ENCODE measurements around the gene NEAT1.

The NEAT1 gene

DNA sequence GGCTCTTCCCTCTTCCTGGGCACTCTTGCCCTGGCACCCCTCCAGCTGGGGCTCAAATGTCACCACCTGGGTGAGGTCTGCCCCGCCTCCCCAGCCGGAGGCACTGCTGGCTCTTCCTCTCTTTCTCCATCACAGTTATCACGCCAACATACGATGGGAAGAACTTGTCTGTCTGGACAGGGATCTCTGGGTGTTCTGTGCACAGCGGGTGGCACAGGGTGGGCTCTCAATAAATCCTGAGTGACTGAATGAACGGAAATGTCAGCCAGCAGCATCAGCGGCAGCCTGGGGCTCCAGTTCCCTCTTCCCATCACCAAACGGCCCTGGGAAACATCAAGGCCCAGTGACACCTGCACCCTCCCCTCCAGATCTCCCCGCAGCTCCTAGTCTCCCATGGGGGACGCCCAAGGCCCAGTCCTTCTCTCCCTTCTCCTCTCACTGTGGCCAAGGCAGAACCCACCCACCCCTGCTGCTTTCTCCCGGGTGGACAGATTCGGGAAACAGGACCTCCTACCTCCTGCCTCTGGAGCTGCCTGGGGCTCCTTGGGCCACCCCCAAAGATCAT, 39.7 kb upstream of the NEAT1 start:
- H3K4me3 ChIP-seq (ENCODE audit: low read depth, low read length) = peak overlapping the region; percentile 86
- DNase-seq (ENCODE audit: low read depth) = no peak

DNA sequence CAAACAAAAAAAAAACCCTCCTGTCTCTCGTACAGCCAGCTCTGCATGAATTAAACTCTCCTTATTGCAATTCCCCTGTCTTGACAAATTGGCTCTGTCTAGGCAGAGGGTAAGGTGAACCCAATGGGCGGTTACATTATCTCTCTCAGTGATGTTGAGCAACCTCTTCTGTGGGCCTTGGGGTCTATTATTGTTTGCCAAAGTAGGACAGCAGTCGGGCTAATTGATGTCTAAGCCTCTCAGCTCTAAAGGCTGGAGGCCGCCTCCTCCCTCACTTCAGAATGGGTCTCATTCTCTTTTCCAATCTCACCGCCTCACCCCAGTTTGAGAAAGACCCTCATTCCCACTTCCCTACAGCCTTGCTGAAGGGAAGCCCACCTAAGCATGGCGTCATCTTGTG, 38.8 kb upstream of the NEAT1 start:
- no peak for DNase-seq (ENCODE audit: low read depth)
- TF ChIP-seq, protein P1, sequence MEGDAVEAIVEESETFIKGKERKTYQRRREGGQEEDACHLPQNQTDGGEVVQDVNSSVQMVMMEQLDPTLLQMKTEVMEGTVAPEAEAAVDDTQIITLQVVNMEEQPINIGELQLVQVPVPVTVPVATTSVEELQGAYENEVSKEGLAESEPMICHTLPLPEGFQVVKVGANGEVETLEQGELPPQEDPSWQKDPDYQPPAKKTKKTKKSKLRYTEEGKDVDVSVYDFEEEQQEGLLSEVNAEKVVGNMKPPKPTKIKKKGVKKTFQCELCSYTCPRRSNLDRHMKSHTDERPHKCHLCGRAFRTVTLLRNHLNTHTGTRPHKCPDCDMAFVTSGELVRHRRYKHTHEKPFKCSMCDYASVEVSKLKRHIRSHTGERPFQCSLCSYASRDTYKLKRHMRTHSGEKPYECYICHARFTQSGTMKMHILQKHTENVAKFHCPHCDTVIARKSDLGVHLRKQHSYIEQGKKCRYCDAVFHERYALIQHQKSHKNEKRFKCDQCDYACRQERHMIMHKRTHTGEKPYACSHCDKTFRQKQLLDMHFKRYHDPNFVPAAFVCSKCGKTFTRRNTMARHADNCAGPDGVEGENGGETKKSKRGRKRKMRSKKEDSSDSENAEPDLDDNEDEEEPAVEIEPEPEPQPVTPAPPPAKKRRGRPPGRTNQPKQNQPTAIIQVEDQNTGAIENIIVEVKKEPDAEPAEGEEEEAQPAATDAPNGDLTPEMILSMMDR (IDR thresholded peaks at IDR 0.05; ENCODE audit: insufficient read depth, low read depth, low read length, missing control alignments) = no peak
- H3K4me3 ChIP-seq (ENCODE audit: low read depth, low read length) = no peak overlapping the region

More for the DNA sequence above, 39.7 kb upstream of the NEAT1 start:
- TF ChIP-seq, protein P1 (IDR thresholded peaks at IDR 0.05; ENCODE audit: insufficient read depth, low read depth, low read length, missing control alignments) = no peak

DNA sequence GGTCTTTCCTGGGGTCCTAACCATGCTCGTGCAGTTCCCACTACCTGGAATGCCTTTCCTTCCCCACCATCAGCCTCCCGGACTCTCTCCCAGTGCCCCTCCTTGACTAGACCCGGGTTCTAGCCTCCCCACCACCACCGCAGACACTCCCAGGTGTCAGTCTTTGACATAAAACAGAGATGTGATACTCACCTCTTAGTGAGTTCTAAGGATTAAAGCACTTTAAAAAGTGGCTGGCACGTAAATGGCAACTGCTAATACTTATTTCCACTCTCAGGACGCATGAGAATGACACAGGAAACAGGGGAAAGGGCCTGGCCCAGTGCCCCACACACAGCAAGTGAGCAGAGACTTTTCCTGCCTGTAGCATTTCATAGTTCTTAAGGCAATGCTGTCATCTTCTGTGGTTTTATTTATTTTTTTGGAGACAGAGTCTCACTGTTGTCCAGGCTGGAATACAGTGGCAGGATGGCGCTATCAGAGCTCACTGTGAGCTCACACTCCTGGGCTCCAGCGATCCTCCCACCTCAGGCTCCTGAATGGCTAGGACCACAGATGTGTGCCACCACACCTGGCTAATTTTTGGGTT, 38.2 kb upstream of the NEAT1 start:
- TF ChIP-seq, protein P1 (IDR thresholded peaks at IDR 0.05; ENCODE audit: insufficient read depth, low read depth, low read length, missing control alignments) = no peak
- no peak overlapping the region for H3K4me3 ChIP-seq (ENCODE audit: low read depth, low read length)
- DNase-seq (ENCODE audit: low read depth) = no peak

DNA sequence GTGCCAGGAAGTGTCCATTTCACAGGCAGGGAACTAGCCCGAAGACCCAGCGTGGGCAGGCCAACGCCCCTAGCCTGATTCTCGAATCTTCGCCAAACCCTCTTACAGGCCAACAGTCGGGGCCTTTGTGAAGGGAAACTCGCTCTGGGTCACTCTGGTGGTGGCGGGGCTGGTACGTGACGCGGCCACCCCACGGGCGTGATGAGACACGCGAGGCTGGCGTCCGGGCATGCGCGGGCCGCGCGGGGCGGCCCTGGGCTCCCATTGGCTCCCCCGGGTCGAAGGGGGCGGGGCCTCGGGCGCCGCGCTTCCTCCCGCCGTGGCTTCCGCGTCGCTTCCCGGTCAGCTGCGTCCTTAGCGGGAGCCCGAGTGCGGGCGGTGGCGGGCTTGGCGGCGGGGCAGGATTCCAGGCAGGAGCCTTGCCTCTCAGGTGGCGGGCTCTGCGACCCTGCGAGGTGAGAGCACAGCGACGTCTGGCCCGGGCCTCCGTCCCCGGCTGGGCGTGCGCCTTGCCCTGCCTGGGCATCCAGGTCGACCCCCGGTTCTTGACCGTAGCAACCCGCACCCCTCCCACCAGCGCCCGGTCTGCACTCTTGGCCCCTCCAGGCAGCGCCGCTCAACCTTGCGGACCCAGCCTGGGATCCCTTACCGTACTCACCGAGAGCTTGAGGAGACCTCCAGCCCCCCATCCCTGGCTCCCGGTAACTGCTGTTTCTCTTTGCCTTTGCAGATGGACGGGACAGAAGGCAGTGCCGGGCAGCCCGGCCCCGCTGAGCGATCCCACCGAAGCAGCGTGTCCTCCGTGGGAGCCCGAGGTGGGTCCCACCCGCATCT, 36.1 kb upstream of the NEAT1 start, which contains the start of gene FRMD8:
Gene FRMD8, plus strand, starts transcription at position 331 of the 834 bp plus-strand sequence. Its CDS starts 400 bp downstream, at position 731.
- TF ChIP-seq, protein P1 (IDR thresholded peaks at IDR 0.05; ENCODE audit: insufficient read depth, low read depth, low read length, missing control alignments) = no peak
- peak within 1 kb of the TSS; percentile 80 for H3K4me3 ChIP-seq (ENCODE audit: low read depth, low read length)
- peak; percentile 86 for DNase-seq (ENCODE audit: low read depth)

DNA sequence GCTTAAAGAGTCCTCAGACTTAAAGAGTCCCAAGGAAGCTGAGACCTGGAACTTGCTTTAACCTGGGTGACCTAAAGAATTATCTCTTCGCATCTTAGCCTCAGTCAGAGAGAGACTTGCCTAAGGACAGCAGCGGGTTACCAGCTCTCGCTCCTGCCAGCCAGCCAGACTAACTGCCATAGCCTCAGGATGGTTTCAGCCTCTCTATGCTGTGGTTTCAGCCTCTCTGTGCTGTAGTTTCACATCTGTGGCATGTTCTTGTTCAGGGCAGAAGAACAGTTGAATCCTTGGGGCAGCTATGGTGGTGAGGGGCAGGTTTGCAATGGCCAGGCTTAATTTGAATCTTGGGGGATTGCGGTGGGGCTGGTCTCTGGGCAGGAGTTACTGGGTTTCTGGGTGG, 33.9 kb upstream of the NEAT1 start:
- TF ChIP-seq, protein P1 (IDR thresholded peaks at IDR 0.05; ENCODE audit: insufficient read depth, low read depth, low read length, missing control alignments) = no peak
- DNase-seq (ENCODE audit: low read depth) = peak; percentile 34
- H3K4me3 ChIP-seq (ENCODE audit: low read depth, low read length) = no peak overlapping the region

DNA sequence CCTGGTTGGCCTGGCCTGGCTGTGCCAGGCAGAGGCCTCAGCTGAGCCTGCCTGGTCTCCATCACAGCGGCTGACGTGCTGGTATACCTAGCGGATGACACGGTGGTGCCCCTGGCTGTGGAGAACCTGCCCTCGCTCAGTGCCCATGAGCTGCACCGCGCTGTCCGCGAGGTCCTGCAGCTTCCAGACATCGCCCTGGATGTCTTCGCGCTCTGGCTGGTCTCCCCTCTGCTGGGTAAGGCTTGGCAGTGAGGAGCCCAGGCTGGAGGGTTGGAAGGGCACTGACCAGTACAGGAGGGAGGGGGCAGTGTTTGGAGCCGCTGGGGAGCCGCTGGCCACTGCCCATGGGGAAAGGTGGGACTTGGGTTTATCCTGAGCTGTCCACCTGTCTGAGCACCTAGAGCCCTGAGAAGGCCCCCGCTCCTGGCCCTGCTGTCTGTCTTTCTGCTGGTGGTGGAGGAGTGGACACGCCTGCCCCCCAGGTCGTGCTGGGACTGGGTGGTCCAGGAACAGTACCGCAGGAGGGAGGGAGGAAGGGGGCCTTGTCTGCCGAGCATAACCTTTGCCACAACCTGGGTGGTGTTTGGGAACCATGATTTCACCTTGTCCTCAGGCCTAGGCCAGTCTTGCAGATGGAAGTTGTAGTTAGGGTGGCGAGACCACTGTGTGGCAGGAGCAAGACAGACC, 33.2 kb upstream of the NEAT1 start:
- H3K4me3 ChIP-seq (ENCODE audit: low read depth, low read length) = no peak overlapping the region
- TF ChIP-seq, protein P1 (IDR thresholded peaks at IDR 0.05; ENCODE audit: insufficient read depth, low read depth, low read length, missing control alignments) = no peak
- no peak for DNase-seq (ENCODE audit: low read depth)

Measured in GM12865 (cell line).